ENCODE results near the gene CEBPA. TPM values are rescaled to one million over a fixed set of nuclear protein-coding genes. Genes with fewer than 3 reads are reported as not detected.
A peak's percentile ranks its signal among the peaks of the same experiment; 100 is the strongest.

CEBPA gene
- total RNA-seq, 2 donors from 2014 or later = 67.1 to 76.4 TPM

- intact Hi-C loops (cut with DNase I) = no loop called here
- DNase-seq = no peak
- no peaks in the 10 kb centered on the region for H3K27me3 ChIP-seq
- H3K36me3 ChIP-seq = no peaks in the 10 kb centered on the region
- H3K4me1 ChIP-seq = peaks cover 15% of the 10 kb centered on the region
- peak overlapping the region; percentile 61 for H3K27ac ChIP-seq
- no peaks in the 10 kb centered on the region for H3K9me3 ChIP-seq
- no peak overlapping the region for H3K4me3 ChIP-seq
- H3K9ac ChIP-seq (ENCODE audit: low read depth in 2 of 2, low read length in 2 of 2) = peak overlapping the region in 1 of 2 donors; percentile 78
- no peak for TF ChIP-seq CTCF (IDR thresholded peaks at IDR 0.05)
These were observed 27.4 kb downstream of the CEBPA start for GRCh38 chr19:33274663-33275558.

DNA sequence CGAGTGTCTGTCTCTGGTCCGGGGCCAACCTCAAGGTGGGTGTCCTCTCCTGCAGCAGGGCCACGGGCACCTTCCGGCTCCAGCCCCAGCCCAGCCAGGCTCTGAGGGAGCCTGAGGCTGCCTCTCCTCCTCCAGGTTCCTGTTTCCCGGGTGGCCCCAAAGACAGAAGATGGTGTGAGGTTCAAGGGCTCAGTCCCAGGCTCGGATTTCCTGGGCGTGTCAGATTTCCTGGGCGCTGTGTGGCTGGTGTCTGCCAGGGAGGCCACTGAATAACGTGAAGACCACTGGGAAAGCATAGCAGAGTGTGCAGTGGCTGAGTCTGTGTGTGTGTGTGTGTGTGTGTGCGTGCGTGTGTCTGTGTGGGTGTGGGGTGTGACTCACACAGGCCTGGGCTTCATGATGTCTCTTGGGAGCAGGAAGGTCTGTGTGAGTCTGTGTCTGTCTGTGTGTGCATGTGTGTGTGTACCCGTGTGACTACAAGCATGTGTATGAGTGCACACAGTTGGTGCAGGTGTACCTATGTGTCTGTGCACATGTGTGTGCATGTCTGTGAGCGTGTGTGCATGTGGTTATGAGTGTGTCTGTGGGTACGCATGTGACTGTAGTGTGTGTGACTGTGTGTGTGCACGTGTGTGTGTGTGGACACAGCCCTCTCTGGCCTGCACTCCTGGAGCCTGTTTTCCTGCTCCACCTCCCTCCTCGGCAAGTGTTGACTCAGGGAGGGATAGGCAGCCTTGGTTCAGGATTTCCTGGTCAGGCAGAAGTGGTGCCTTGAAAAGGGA is 28.3 kb downstream of the CEBPA start:
- DNase-seq = peak; percentile 84
- Histone ChIP-seq H3K27me3 (no peaks in the 10 kb centered on the region), H3K4me1 (peaks cover 15% of the 10 kb centered on the region), H3K9me3 (no peaks in the 10 kb centered on the region), H3K36me3 (no peaks in the 10 kb centered on the region), H3K9ac (ENCODE audit: low read depth in 2 of 2, low read length in 2 of 2) (peak overlapping the region; percentile 46 to 78), H3K4me3 (no peak overlapping the region), H3K27ac (peak overlapping the region; percentile 61)
- no peak for TF ChIP-seq CTCF (IDR thresholded peaks at IDR 0.05)
- intact Hi-C loops (cut with DNase I) = no loop called here

GRCh38 chr19:33273065-33273736 is 29.1 kb downstream of the CEBPA start:
- Histone ChIP-seq H3K4me1 (peaks cover 15% of the 10 kb centered on the region), H3K36me3 (no peaks in the 10 kb centered on the region), H3K9me3 (no peaks in the 10 kb centered on the region), H3K27me3 (no peaks in the 10 kb centered on the region), H3K27ac (peak overlapping the region; percentile 61), H3K9ac (ENCODE audit: low read depth in 2 of 2, low read length in 2 of 2) (peak overlapping the region in 1 of 2 donors; percentile 48), H3K4me3 (no peak overlapping the region)
- intact Hi-C loops (cut with DNase I) = no loop called here
- DNase-seq = no peak
- no peak for TF ChIP-seq CTCF (IDR thresholded peaks at IDR 0.05)

- H3K27me3 ChIP-seq = no peaks in the 10 kb centered on the region
- no peak overlapping the region for H3K4me3 ChIP-seq
- H3K4me1 ChIP-seq = peaks cover 15% of the 10 kb centered on the region
- intact Hi-C loops (cut with DNase I) = no loop called here
- H3K27ac ChIP-seq = no peak overlapping the region
- DNase-seq = no peak
- no peaks in the 10 kb centered on the region for H3K36me3 ChIP-seq
- TF ChIP-seq CTCF (IDR thresholded peaks at IDR 0.05) = no peak
- no peak overlapping the region for H3K9ac ChIP-seq (ENCODE audit: low read depth in 2 of 2, low read length in 2 of 2)
- H3K9me3 ChIP-seq = no peaks in the 10 kb centered on the region
These were observed 30.9 kb downstream of the CEBPA start for GRCh38 chr19:33271246-33272021.
